Sigmoid colon (tissue), 4 donors: ENCODE measurements around the gene C13orf46.

Experiments used
- EP300 ChIP-seq, 4 donors: sonication (generic); formaldehyde crosslinking; IDR thresholded peaks; one replicate each; pipeline ENCODE4 v1.6.1; 2017; ENCODE audit warnings: antibody characterized with exemption in 4 of 4
- POLR2A ChIP-seq, 2 donors: fragments of 450-650 bp; IDR thresholded peaks; one replicate each; pipeline ENCODE4 v1.6.1; 2016; ENCODE audit warnings: antibody characterized with exemption in 2 of 2, mild to moderate bottlenecking in 2 of 2, moderate library complexity in 2 of 2
- POLR2AphosphoS5 ChIP-seq, 4 donors: sonication (generic); formaldehyde crosslinking; IDR thresholded peaks; one replicate each; pipeline ENCODE4 v1.6.1; 2017; ENCODE audit warnings: antibody characterized with exemption in 4 of 4
- TF ChIP-seq, protein P1 (sequence below), 4 experiments: fragments of 450-650 bp in 3 of 4; fragments of 200-600 bp in 1 of 4; IDR thresholded peaks; one replicate each; pipeline ENCODE4 v1.5.1; 2016 to 2019; ENCODE audit warnings: antibody characterized with exemption in 4 of 4, mild to moderate bottlenecking in 3 of 4, moderate library complexity in 2 of 4

GRCh38 chr13:113959198-113959597 is 14.7 kb downstream of the C13orf46 start:
- TF ChIP-seq, protein P1, sequence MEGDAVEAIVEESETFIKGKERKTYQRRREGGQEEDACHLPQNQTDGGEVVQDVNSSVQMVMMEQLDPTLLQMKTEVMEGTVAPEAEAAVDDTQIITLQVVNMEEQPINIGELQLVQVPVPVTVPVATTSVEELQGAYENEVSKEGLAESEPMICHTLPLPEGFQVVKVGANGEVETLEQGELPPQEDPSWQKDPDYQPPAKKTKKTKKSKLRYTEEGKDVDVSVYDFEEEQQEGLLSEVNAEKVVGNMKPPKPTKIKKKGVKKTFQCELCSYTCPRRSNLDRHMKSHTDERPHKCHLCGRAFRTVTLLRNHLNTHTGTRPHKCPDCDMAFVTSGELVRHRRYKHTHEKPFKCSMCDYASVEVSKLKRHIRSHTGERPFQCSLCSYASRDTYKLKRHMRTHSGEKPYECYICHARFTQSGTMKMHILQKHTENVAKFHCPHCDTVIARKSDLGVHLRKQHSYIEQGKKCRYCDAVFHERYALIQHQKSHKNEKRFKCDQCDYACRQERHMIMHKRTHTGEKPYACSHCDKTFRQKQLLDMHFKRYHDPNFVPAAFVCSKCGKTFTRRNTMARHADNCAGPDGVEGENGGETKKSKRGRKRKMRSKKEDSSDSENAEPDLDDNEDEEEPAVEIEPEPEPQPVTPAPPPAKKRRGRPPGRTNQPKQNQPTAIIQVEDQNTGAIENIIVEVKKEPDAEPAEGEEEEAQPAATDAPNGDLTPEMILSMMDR (IDR thresholded peaks at IDR 0.05) = no peak
- TF ChIP-seq POLR2A (IDR thresholded peaks at IDR 0.05) = no peak
- TF ChIP-seq EP300 (IDR thresholded peaks at IDR 0.05) = no peak
- TF ChIP-seq POLR2AphosphoS5 (IDR thresholded peaks at IDR 0.05) = no peak
